ENCODE measurements around the gene VAV3.
"Not testable (repeated sequence)": the region's sequence is repeated elsewhere in the genome, so short reads cannot be mapped to it uniquely, and the experiment has no call there.

VAV3 gene

GRCh38 chr1:107894605-107895004 is 70.4 kb downstream of the VAV3 start:
- no peak for DNase-seq (ENCODE audit: low read depth in 2 of 2)

- not testable (repeated sequence) for DNase-seq (ENCODE audit: low read depth in 2 of 2)
These were observed 71.6 kb downstream of the VAV3 start for GRCh38 chr1:107893350-107893749.

- DNase-seq (ENCODE audit: low read depth in 2 of 2): no peak
These were observed 75.5 kb downstream of the VAV3 start for GRCh38 chr1:107889524-107889923.

GRCh38 chr1:107883562-107883961 is 81.4 kb downstream of the VAV3 start:
- DNase-seq (ENCODE audit: low read depth in 2 of 2): no peak

- DNase-seq (ENCODE audit: low read depth in 2 of 2): no peak
These were observed 85.1 kb downstream of the VAV3 start for GRCh38 chr1:107879927-107880326.

- DNase-seq (ENCODE audit: low read depth in 2 of 2): no peak
These were observed 85.6 kb downstream of the VAV3 start for GRCh38 chr1:107879346-107879745.

GRCh38 chr1:107877745-107878144 is 87.2 kb downstream of the VAV3 start:
- DNase-seq (ENCODE audit: low read depth in 2 of 2): no peak

- no peak for DNase-seq (ENCODE audit: low read depth in 2 of 2)
These were observed 87.9 kb downstream of the VAV3 start for GRCh38 chr1:107877092-107877491.

- DNase-seq (ENCODE audit: low read depth in 2 of 2): no peak
These were observed 89.3 kb downstream of the VAV3 start for GRCh38 chr1:107875689-107876088.

- no peak for DNase-seq (ENCODE audit: low read depth in 2 of 2)
These were observed 90.8 kb downstream of the VAV3 start for GRCh38 chr1:107874221-107874620.

- no peak for DNase-seq (ENCODE audit: low read depth in 2 of 2)
These were observed 93.1 kb downstream of the VAV3 start for GRCh38 chr1:107871687-107872395.

GRCh38 chr1:107871259-107871658 is 93.7 kb downstream of the VAV3 start:
- no peak for DNase-seq (ENCODE audit: low read depth in 2 of 2)

- no peak for DNase-seq (ENCODE audit: low read depth in 2 of 2)
These were observed 94.3 kb downstream of the VAV3 start for GRCh38 chr1:107870696-107871095.

GRCh38 chr1:107867897-107868296 is 97.1 kb downstream of the VAV3 start:
- no peak for DNase-seq (ENCODE audit: low read depth in 2 of 2)

GRCh38 chr1:107867422-107867821 is 97.6 kb downstream of the VAV3 start:
- DNase-seq (ENCODE audit: low read depth in 2 of 2): no peak

- no peak for DNase-seq (ENCODE audit: low read depth in 2 of 2)
These were observed 98.1 kb downstream of the VAV3 start for GRCh38 chr1:107866870-107867269.

GRCh38 chr1:107865627-107866026 is 99.4 kb downstream of the VAV3 start:
- DNase-seq (ENCODE audit: low read depth in 2 of 2): no peak

GRCh38 chr1:107863342-107863741 is 101.6 kb downstream of the VAV3 start:
- no peak for DNase-seq (ENCODE audit: low read depth in 2 of 2)

GRCh38 chr1:107862064-107862463 is 102.9 kb downstream of the VAV3 start:
- DNase-seq (ENCODE audit: low read depth in 2 of 2): no peak

GRCh38 chr1:107858323-107858722 is 106.7 kb downstream of the VAV3 start:
- no peak for DNase-seq (ENCODE audit: low read depth in 2 of 2)

- no peak for DNase-seq (ENCODE audit: low read depth in 2 of 2)
These were observed 113.6 kb downstream of the VAV3 start for GRCh38 chr1:107851418-107851817.

GRCh38 chr1:107844541-107845194 is 120.3 kb downstream of the VAV3 start:
- not testable (repeated sequence) for DNase-seq (ENCODE audit: low read depth in 2 of 2)

- DNase-seq (ENCODE audit: low read depth in 2 of 2): no peak
These were observed 121.0 kb downstream of the VAV3 start for GRCh38 chr1:107843989-107844388.

GRCh38 chr1:107842241-107842640 is 122.7 kb downstream of the VAV3 start:
- no peak for DNase-seq (ENCODE audit: low read depth in 2 of 2)

All from stimulated activated CD8-positive, alpha-beta memory T cell treated with anti-CD3 and anti-CD28 coated beads, Interleukin-7, amount 100 ng/mL, for 1 hour (primary cell).